PC-9 (cell line): ENCODE data around the gene OR1J1. TPM values are rescaled to one million over a fixed set of nuclear protein-coding genes. Genes with fewer than 3 reads are reported as not detected.

ENCODE experiments used
- BruUV-seq: library from RNA; stranded (reverse); fragments of 400-500 nt; replicated peaks from 2 replicates; lab custom pipeline; 2021; lab: Mats Ljungman, UMichigan
- CTCF ChIA-PET: fragments of 300-600 bp; sonication (Branson Sonifier 250); formaldehyde crosslinking; loops from one replicate; lab custom pipeline; 2022; ENCODE audit warnings: antibody characterized with exemption; lab: Charles Lee
- POLR2A ChIA-PET: fragments of 300-600 bp; sonication (Branson Sonifier 250); formaldehyde crosslinking; loops from one replicate; lab custom pipeline; 2022; ENCODE audit warnings: antibody characterized with exemption; ENCODE audit not compliant: unreplicated experiment; lab: Charles Lee
- DNase-seq, 2 experiments: peaks; one replicate each; pipeline versions ENCODE4 v3.0.0 to v3.0.0-alpha.2; 2015 to 2022; ENCODE audit warnings: mixed read lengths in 1 of 2
- H2AFZ ChIP-seq: fragments of 200-600 bp; sonication (generic); 2 replicates; pipeline ENCODE4 v1.8.1; 2017; ENCODE audit warnings: antibody characterized with exemption
- H3F3A ChIP-seq: fragments of 200-600 bp; sonication (generic); 2 replicates; pipeline ENCODE4 v1.8.1; 2017; ENCODE audit warnings: antibody characterized with exemption, mild to moderate bottlenecking, low read depth; ENCODE audit not compliant: insufficient read depth
- H3K27ac ChIP-seq: fragments of 200-600 bp; sonication (generic); 2 replicates; pipeline ENCODE4 v1.6.1; 2016; ENCODE audit warnings: mixed run types
- H3K27me3 ChIP-seq: fragments of 200-600 bp; sonication (generic); 2 replicates; pipeline ENCODE4 v1.6.1; 2016; ENCODE audit warnings: low read depth, mixed run types; ENCODE audit not compliant: insufficient read depth
- H3K36me3 ChIP-seq: fragments of 200-600 bp; sonication (generic); 2 replicates; pipeline ENCODE4 v1.6.1; 2016; ENCODE audit warnings: low read depth, mixed run types
- H3K4me1 ChIP-seq: fragments of 200-600 bp; sonication (generic); replicated peaks from 2 replicates; pipeline ENCODE4 v1.6.1; 2016; ENCODE audit warnings: mixed run types; ENCODE audit not compliant: insufficient read depth
- H3K4me2 ChIP-seq: fragments of 200-600 bp; sonication (generic); 2 replicates; pipeline ENCODE4 v1.6.1; 2017; ENCODE audit warnings: mixed run types
- H3K4me3 ChIP-seq: fragments of 200-600 bp; sonication (generic); 2 replicates; pipeline ENCODE4 v1.6.1; 2016; ENCODE audit warnings: mixed run types
- H3K79me2 ChIP-seq: fragments of 200-600 bp; sonication (generic); 2 replicates; pipeline ENCODE4 v1.6.1; 2017; ENCODE audit warnings: low read depth, mixed run types
- H3K9me2 ChIP-seq: fragments of 200-600 bp; sonication (generic); 2 replicates; pipeline ENCODE4 v1.8.1; 2017; ENCODE audit warnings: mild to moderate bottlenecking; ENCODE audit not compliant: insufficient read depth
- H3K9me3 ChIP-seq: fragments of 200-600 bp; sonication (generic); 2 replicates; pipeline ENCODE4 v1.8.1; 2016; ENCODE audit warnings: low read depth; ENCODE audit not compliant: insufficient read depth
- H4K20me1 ChIP-seq: fragments of 200-600 bp; sonication (generic); 2 replicates; pipeline ENCODE4 v1.8.1; 2017; ENCODE audit not compliant: insufficient read depth
- EZH2 ChIP-seq: fragments of 200-600 bp; sonication (generic); IDR thresholded peaks from 2 replicates; pipeline ENCODE4 v1.8.0; 2017; ENCODE audit warnings: antibody characterized with exemption, low read depth
- intact Hi-C: fragments of 100-400 bp; cut with micrococcal nuclease; formaldehyde crosslinking; loops from one replicate; pipeline ENCODE4 v1.10.0; 2022; ENCODE audit not compliant: unreplicated experiment
- total RNA-seq: library from RNA; stranded (reverse); gene quantifications from 2 replicates; pipeline ENCODE4 v1.2.3, GENCODE V29; 2021
- TF ChIP-seq, protein P1 (sequence below): fragments of 200-600 bp; sonication (generic); conservative IDR thresholded peaks from 2 replicates; pipeline ENCODE4 v1.6.1; 2017; ENCODE audit warnings: mixed run types, antibody characterized with exemption, mild to moderate bottlenecking, moderate library complexity

Gene OR1J1
- total RNA-seq, 1 experiment from 2014 or later = not detected

DNA sequence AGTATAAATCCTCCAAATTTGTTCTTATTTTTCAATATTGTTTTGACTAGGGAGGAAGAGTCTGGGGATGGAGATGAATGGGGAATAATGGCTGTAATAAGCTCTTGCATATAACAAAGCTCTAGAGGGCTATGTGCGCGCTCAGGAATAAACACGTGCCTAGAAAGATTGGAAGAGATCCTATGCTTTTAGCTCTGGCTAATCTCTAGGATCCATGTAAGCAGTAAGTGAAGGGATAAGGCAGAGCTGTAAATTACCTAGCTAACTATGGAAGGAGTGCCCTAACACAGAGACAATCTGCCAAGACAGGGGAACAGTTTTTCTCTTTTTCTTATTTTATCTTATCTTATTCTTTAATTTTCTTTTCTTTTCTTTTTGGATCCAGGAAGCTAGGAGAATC is 21.6 kb downstream of the OR1J1 start:
- H3K4me3 ChIP-seq = no peak overlapping the region
- no peaks in the 10 kb centered on the region for H3K36me3 ChIP-seq
- H3F3A ChIP-seq = no peaks in the 10 kb centered on the region
- no peak overlapping the region for H3K4me2 ChIP-seq
- H4K20me1 ChIP-seq = no peaks in the 10 kb centered on the region
- no TSS peak for BruUV-seq
- H3K4me1 ChIP-seq = no peaks in the 10 kb centered on the region
- CTCF ChIA-PET = interaction anchor here (1.5 kb wide), 1 partner anchor 106 kb away, joined by 5 read pairs; no protein-coding TSS in a partner anchor
- H3K79me2 ChIP-seq = no peaks in the 10 kb centered on the region
- no peak for DNase-seq
- intact Hi-C loops = no loop called here
- H3K27me3 ChIP-seq = peaks cover 6% of the 10 kb centered on the region; the same call in 1 of the 2 replicates
- H3K27ac ChIP-seq = no peak overlapping the region
- H3K9me3 ChIP-seq = 0 out of 2 replicates have a peak, but pooled peaks cover 4% of the 10 kb centered on the region
- no peak overlapping the region for H2AFZ ChIP-seq
- H3K9me2 ChIP-seq = no peaks in the 10 kb centered on the region
- TF ChIP-seq EZH2 = no peak
- TF ChIP-seq, protein P1, sequence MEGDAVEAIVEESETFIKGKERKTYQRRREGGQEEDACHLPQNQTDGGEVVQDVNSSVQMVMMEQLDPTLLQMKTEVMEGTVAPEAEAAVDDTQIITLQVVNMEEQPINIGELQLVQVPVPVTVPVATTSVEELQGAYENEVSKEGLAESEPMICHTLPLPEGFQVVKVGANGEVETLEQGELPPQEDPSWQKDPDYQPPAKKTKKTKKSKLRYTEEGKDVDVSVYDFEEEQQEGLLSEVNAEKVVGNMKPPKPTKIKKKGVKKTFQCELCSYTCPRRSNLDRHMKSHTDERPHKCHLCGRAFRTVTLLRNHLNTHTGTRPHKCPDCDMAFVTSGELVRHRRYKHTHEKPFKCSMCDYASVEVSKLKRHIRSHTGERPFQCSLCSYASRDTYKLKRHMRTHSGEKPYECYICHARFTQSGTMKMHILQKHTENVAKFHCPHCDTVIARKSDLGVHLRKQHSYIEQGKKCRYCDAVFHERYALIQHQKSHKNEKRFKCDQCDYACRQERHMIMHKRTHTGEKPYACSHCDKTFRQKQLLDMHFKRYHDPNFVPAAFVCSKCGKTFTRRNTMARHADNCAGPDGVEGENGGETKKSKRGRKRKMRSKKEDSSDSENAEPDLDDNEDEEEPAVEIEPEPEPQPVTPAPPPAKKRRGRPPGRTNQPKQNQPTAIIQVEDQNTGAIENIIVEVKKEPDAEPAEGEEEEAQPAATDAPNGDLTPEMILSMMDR = no peak
- POLR2A ChIA-PET = interaction anchor here (0.6 kb wide), 1 partner anchor 311 kb away, joined by 3 read pairs; no protein-coding TSS in a partner anchor

DNA sequence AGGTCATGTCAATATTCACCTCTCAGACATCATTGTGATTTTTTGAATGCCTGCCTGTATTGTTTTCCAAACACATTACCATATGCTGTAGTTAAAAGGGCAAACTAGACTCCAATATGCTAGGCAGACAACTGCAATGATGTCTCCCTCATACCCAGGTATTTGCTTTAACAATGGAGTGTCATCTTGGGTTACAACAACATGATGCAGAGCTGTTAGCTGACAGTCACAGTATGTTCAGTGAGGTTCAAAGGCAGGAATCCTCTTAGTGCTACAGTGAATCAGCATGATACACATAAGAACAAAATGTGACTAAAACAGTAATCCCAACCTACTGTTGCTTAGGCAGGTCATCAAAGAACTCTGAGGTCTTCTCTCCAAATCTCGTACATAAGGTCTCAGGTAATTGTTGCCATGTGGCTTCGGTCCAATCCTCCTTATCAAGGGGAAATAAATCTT is 24.0 kb downstream of the OR1J1 start:
- no peak for DNase-seq
- CTCF ChIA-PET = interaction anchor here (1.2 kb wide), 1 partner anchor 356 kb away, joined by 6 read pairs; no protein-coding TSS in a partner anchor
- H3K4me3 ChIP-seq = no peak overlapping the region
- no peaks in the 10 kb centered on the region for H4K20me1 ChIP-seq
- no peak overlapping the region for H2AFZ ChIP-seq
- no peaks in the 10 kb centered on the region for H3K36me3 ChIP-seq
- intact Hi-C loops = loop anchor here (1.0 kb wide), 3 partner anchors 103 to 354 kb away; no protein-coding TSS in a partner anchor
- H3F3A ChIP-seq = no peaks in the 10 kb centered on the region
- no peak overlapping the region for H3K27ac ChIP-seq
- H3K79me2 ChIP-seq = no peaks in the 10 kb centered on the region
- H3K4me2 ChIP-seq = no peak overlapping the region
- no peak for TF ChIP-seq EZH2
- TF ChIP-seq, protein P1 = no peak
- POLR2A ChIA-PET = no interaction called here
- no peaks in the 10 kb centered on the region for H3K9me2 ChIP-seq
- peaks cover 6% of the 10 kb centered on the region; the same call in 1 of the 2 replicates for H3K27me3 ChIP-seq
- no peaks in the 10 kb centered on the region for H3K4me1 ChIP-seq
- no TSS peak for BruUV-seq
- H3K9me3 ChIP-seq = 0 out of 2 replicates have a peak, but pooled peaks cover 4% of the 10 kb centered on the region

DNA sequence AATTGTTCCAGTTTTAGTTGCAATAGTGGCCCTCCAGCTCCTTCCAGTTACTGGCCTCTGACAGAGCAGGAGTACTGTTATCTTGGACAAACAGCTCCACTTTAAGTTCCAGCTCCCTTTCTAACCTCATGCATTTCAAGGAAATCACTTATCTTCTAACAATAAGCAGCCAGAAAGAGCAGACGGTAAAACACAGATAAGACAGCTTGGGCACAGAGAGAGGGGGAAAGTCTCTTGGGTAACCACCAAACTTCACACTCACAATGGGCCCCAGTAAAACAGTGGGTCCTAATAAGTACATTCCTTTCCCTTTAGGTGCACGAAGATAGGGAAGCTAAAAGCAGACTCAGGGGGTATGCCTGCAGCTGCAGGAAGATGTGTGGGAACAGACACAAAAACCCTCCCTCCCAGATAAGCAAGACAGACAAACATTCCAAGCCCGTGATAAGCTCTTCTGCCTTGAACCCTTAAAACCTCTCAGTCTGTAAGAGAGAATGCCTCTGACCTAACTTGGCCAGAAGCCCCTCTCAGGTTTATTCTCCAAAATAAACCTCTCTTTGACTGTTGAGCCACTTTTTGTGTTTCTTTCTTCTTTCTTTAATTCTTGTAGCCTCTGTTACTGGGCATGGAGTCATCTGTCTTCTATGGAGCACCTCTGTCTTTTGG is 30.8 kb downstream of the OR1J1 start:
- H3K36me3 ChIP-seq = no peaks in the 10 kb centered on the region
- peaks cover 54% of the 10 kb centered on the region for H3K27me3 ChIP-seq
- DNase-seq = no peak
- POLR2A ChIA-PET = no interaction called here
- BruUV-seq = no TSS peak
- H2AFZ ChIP-seq = no peak overlapping the region
- no peaks in the 10 kb centered on the region for H3F3A ChIP-seq
- no peaks in the 10 kb centered on the region for H3K4me1 ChIP-seq
- intact Hi-C loops = no loop called here
- no peak overlapping the region for H3K4me2 ChIP-seq
- no peaks in the 10 kb centered on the region for H3K9me2 ChIP-seq
- no peaks in the 10 kb centered on the region for H3K79me2 ChIP-seq
- TF ChIP-seq, protein P1 = no peak
- no peak for TF ChIP-seq EZH2
- no peaks in the 10 kb centered on the region for H3K9me3 ChIP-seq
- H4K20me1 ChIP-seq = no peaks in the 10 kb centered on the region
- CTCF ChIA-PET = no interaction called here
- no peak overlapping the region for H3K4me3 ChIP-seq
- no peak overlapping the region for H3K27ac ChIP-seq
